IMR-90 (cell line): ENCODE results near the gene ETFA.

ENCODE experiments used
- BHLHE40 ChIP-seq: fragments of 150-350 bp; IDR thresholded peaks from 2 replicates; pipeline ENCODE4 v1.6.1; 2016; ENCODE audit warnings: mild to moderate bottlenecking, low read depth, low read length
- CEBPB ChIP-seq: IDR thresholded peaks from 2 replicates; pipeline ENCODE4 v1.6.1; 2012; ENCODE audit warnings: low read depth, low read length, improper control_type of control experiment
- CHD1 ChIP-seq: IDR thresholded peaks from 2 replicates; pipeline ENCODE4 v1.6.1; 2012; ENCODE audit warnings: low read depth, low read length, improper control_type of control experiment
- FOS ChIP-seq: fragments of 150-350 bp; IDR thresholded peaks from 2 replicates; pipeline ENCODE4 v1.6.1; 2016; ENCODE audit warnings: low read depth, low read length
- MAFK ChIP-seq: IDR thresholded peaks from 2 replicates; pipeline ENCODE4 v1.6.1; 2012; ENCODE audit warnings: low read depth, low read length, improper control_type of control experiment
- MAZ ChIP-seq: IDR thresholded peaks from 2 replicates; pipeline ENCODE4 v1.6.1; 2012; ENCODE audit warnings: low read depth, mild to moderate bottlenecking, low read length, improper control_type of control experiment, moderate library complexity, borderline replicate concordance
- MXI1 ChIP-seq: IDR thresholded peaks from 2 replicates; pipeline ENCODE4 v1.6.1; 2012; ENCODE audit warnings: low read depth, mild to moderate bottlenecking, low read length, moderate library complexity, borderline replicate concordance
- POLR2A ChIP-seq: IDR thresholded peaks from 2 replicates; pipeline ENCODE4 v1.6.1; 2012; ENCODE audit warnings: mild to moderate bottlenecking, low read depth, low read length
- RAD21 ChIP-seq: IDR thresholded peaks from 2 replicates; pipeline ENCODE4 v1.6.1; 2012; ENCODE audit warnings: low read length, improper control_type of control experiment
- RCOR1 ChIP-seq: IDR thresholded peaks from 2 replicates; pipeline ENCODE4 v1.6.1; 2012; ENCODE audit warnings: mild to moderate bottlenecking, low read length, improper control_type of control experiment; ENCODE audit not compliant: insufficient replicate concordance
- RFX5 ChIP-seq: IDR thresholded peaks from 2 replicates; pipeline ENCODE4 v1.8.0; 2012; ENCODE audit warnings: low read depth, mild to moderate bottlenecking, low read length, moderate library complexity
- TF ChIP-seq, protein P1 (sequence below): conservative IDR thresholded peaks from 2 replicates; pipeline ENCODE4 v1.5.1; 2012; ENCODE audit warnings: mild to moderate bottlenecking, low read depth, low read length, improper control_type of control experiment
- TF ChIP-seq, protein P2 (sequence below): fragments of 150-350 bp; IDR thresholded peaks from 2 replicates; pipeline ENCODE4 v1.6.1; 2017; ENCODE audit warnings: mild to moderate bottlenecking, antibody characterized with exemption, low read length, low read depth

DNA sequence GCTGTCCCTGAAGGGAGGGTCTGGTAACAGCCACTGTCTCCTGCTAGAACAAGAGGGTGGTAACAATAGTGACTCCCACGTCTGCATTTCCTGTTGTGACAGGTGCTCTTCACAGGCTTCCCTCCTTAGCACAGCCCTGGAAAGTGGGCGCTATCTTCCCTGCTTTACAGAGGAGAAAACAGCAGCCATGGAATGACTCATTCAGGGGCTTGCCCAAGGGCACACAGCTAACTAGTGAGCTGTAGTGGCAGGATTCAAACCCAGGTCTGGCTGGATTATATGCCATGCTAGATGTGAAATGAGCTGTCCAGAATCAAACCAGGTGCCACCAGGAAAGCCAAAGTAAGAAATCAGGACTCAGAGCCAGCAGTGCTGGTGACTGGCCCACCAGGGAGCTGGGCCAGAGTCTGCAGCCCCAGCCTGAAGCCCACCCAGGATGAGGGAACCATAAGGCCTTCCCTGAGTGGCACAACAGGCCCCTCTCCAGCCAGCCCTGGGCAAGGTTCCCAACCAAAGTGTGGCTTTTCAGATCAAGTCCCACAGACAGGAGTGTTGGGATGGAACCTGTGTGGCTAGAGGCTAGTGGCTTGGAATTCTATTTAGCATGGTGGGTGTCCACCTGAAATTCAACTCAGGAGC, 102.4 kb downstream of the ETFA start:
- no peak for TF ChIP-seq RCOR1
- TF ChIP-seq POLR2A, result no peak
- TF ChIP-seq CEBPB, result no peak
- TF ChIP-seq RFX5, result no peak
- TF ChIP-seq, protein P1, sequence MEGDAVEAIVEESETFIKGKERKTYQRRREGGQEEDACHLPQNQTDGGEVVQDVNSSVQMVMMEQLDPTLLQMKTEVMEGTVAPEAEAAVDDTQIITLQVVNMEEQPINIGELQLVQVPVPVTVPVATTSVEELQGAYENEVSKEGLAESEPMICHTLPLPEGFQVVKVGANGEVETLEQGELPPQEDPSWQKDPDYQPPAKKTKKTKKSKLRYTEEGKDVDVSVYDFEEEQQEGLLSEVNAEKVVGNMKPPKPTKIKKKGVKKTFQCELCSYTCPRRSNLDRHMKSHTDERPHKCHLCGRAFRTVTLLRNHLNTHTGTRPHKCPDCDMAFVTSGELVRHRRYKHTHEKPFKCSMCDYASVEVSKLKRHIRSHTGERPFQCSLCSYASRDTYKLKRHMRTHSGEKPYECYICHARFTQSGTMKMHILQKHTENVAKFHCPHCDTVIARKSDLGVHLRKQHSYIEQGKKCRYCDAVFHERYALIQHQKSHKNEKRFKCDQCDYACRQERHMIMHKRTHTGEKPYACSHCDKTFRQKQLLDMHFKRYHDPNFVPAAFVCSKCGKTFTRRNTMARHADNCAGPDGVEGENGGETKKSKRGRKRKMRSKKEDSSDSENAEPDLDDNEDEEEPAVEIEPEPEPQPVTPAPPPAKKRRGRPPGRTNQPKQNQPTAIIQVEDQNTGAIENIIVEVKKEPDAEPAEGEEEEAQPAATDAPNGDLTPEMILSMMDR, result no peak
- TF ChIP-seq RAD21, result no peak
- TF ChIP-seq, protein P2, sequence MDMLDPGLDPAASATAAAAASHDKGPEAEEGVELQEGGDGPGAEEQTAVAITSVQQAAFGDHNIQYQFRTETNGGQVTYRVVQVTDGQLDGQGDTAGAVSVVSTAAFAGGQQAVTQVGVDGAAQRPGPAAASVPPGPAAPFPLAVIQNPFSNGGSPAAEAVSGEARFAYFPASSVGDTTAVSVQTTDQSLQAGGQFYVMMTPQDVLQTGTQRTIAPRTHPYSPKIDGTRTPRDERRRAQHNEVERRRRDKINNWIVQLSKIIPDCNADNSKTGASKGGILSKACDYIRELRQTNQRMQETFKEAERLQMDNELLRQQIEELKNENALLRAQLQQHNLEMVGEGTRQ, result no peak
- TF ChIP-seq MAFK, result no peak
- no peak for TF ChIP-seq CHD1
- TF ChIP-seq MAZ, result no peak
- no peak for TF ChIP-seq MXI1
- no peak for TF ChIP-seq BHLHE40
- TF ChIP-seq FOS, result no peak
